ENCODE results near the gene RAPGEF3.

DNA sequence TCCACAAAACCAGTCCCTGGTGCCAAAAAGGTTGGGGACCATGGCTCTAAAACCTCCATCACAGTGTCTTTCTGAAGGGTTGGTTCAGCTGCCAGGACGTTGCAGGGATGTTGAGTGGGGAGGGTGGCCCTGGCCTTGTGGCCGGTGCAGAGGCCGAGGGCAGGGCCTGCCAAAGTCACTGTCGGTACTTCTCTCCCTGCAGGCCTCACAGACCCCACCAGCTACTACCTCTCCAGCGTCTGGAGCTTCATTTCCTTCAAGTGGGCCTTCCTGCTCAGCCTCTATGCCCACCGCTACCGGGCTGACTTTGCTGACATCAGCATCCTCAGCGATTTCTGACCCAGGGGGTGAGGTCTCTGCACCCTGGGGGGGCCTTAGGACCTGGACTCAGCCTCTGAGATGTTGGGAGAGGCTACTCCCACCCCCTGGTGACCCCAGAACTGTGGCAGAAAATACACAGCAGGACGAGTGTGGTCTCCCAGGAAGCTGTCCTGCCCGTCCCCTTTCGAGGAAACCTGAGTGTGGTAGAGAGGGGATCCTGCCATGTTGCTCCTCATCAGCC lies 21.3 kb upstream of the RAPGEF3 start:
- TF ChIP-seq, protein P1, sequence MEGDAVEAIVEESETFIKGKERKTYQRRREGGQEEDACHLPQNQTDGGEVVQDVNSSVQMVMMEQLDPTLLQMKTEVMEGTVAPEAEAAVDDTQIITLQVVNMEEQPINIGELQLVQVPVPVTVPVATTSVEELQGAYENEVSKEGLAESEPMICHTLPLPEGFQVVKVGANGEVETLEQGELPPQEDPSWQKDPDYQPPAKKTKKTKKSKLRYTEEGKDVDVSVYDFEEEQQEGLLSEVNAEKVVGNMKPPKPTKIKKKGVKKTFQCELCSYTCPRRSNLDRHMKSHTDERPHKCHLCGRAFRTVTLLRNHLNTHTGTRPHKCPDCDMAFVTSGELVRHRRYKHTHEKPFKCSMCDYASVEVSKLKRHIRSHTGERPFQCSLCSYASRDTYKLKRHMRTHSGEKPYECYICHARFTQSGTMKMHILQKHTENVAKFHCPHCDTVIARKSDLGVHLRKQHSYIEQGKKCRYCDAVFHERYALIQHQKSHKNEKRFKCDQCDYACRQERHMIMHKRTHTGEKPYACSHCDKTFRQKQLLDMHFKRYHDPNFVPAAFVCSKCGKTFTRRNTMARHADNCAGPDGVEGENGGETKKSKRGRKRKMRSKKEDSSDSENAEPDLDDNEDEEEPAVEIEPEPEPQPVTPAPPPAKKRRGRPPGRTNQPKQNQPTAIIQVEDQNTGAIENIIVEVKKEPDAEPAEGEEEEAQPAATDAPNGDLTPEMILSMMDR (IDR thresholded peaks at IDR 0.05) = no peak
- no peak for TF ChIP-seq EZH2 (IDR thresholded peaks at IDR 0.05)
